HG03342 (cell line): ENCODE results near the gene DNMT3A.

Experiments
- ATAC-seq: cut with Tn5 transposase; IDR thresholded peaks from one replicate; pipeline ENCODE4 v1.9.1; 2021; ENCODE audit warnings: mild to moderate bottlenecking, moderate library complexity; ENCODE audit not compliant: unreplicated experiment

DNMT3A gene

GRCh38 chr2:25307949-25308557 is 33.7 kb downstream of the DNMT3A start:
- no peak for ATAC-seq

- ATAC-seq, result no peak
These were observed 34.9 kb downstream of the DNMT3A start for GRCh38 chr2:25306777-25307368.

- no peak for ATAC-seq
These were observed 36.0 kb downstream of the DNMT3A start for GRCh38 chr2:25305775-25306174.

GRCh38 chr2:25304826-25305596 is 36.7 kb downstream of the DNMT3A start:
- no peak for ATAC-seq

- ATAC-seq, result no peak
These were observed 37.4 kb downstream of the DNMT3A start for GRCh38 chr2:25304321-25304720.

GRCh38 chr2:25303633-25304236 is 38.0 kb downstream of the DNMT3A start:
- no peak for ATAC-seq

GRCh38 chr2:25302758-25303375 is 38.9 kb downstream of the DNMT3A start:
- no peak for ATAC-seq

GRCh38 chr2:25301453-25302352 is 40.0 kb downstream of the DNMT3A start:
- ATAC-seq, result peak; percentile 96

GRCh38 chr2:25300001-25300400 is 41.7 kb downstream of the DNMT3A start:
- no peak for ATAC-seq

GRCh38 chr2:25298776-25299431 is 42.8 kb downstream of the DNMT3A start:
- no peak for ATAC-seq

- ATAC-seq, result no peak
These were observed 44.0 kb downstream of the DNMT3A start for GRCh38 chr2:25297738-25298137.

- no peak for ATAC-seq
These were observed 46.1 kb downstream of the DNMT3A start for GRCh38 chr2:25295621-25296020.

GRCh38 chr2:25294573-25295462 is 46.9 kb downstream of the DNMT3A start:
- ATAC-seq, result peak; percentile 82

- ATAC-seq, result peak; percentile 6
These were observed 47.7 kb downstream of the DNMT3A start for GRCh38 chr2:25293958-25294562.

GRCh38 chr2:25293145-25293544 is 48.6 kb downstream of the DNMT3A start:
- ATAC-seq, result no peak

GRCh38 chr2:25292408-25292807 is 49.3 kb downstream of the DNMT3A start:
- no peak for ATAC-seq

- no peak for ATAC-seq
These were observed 50.8 kb downstream of the DNMT3A start for GRCh38 chr2:25290811-25291495.
